DOHH2 (cell line): ENCODE measurements around the gene IQSEC1.

Experiments
- H3F3A ChIP-seq: fragments of 200-600 bp; sonication (generic), shearing (Covaris generic); 2 replicates; pipeline ENCODE4 v1.6.0; 2016; ENCODE audit warnings: antibody characterized with exemption, mild to moderate bottlenecking; ENCODE audit not compliant: control insufficient read depth, insufficient read depth
- H3K27ac ChIP-seq: fragments of 200-600 bp; sonication (generic); 2 replicates; pipeline ENCODE4 v1.5.1; 2014; ENCODE audit warnings: low read depth, mild to moderate bottlenecking, low read length, moderate library complexity
- H3K27me3 ChIP-seq: fragments of 200-600 bp; sonication (generic); 2 replicates; pipeline ENCODE4 v1.6.1; 2014; ENCODE audit warnings: mild to moderate bottlenecking, low read length, mixed read lengths; ENCODE audit not compliant: control insufficient read depth
- H3K36me3 ChIP-seq: fragments of 200-600 bp; sonication (generic); 2 replicates; pipeline ENCODE4 v1.6.1; 2014; ENCODE audit warnings: mild to moderate bottlenecking, low read length, moderate library complexity, mixed read lengths; ENCODE audit not compliant: control insufficient read depth
- H3K4me1 ChIP-seq: fragments of 200-600 bp; sonication (generic); 2 replicates; pipeline ENCODE4 v1.6.1; 2014; ENCODE audit warnings: mild to moderate bottlenecking, low read length, mixed read lengths; ENCODE audit not compliant: control insufficient read depth
- H3K4me2 ChIP-seq: fragments of 200-600 bp; sonication (generic); 2 replicates; pipeline ENCODE4 v1.6.0; 2014; ENCODE audit warnings: mild to moderate bottlenecking, low read length, moderate library complexity
- H3K4me3 ChIP-seq: fragments of 200-600 bp; sonication (generic); 2 replicates; pipeline ENCODE4 v1.5.1; 2014; ENCODE audit warnings: mild to moderate bottlenecking, low read length, mixed read lengths
- H3K79me2 ChIP-seq: fragments of 200-600 bp; sonication (generic); 2 replicates; pipeline ENCODE4 v1.6.1; 2014; ENCODE audit warnings: mild to moderate bottlenecking, low read length, mixed read lengths; ENCODE audit not compliant: control insufficient read depth
- H3K9me2 ChIP-seq: fragments of 200-600 bp; sonication (generic); replicated peaks from 2 replicates; pipeline ENCODE4 v1.6.1; 2014; ENCODE audit warnings: mild to moderate bottlenecking, low read length, mixed read lengths; ENCODE audit not compliant: control insufficient read depth
- H3K9me3 ChIP-seq: fragments of 200-600 bp; sonication (generic); 2 replicates; pipeline ENCODE4 v1.6.1; 2014; ENCODE audit warnings: antibody characterized with exemption, low read length, mixed read lengths; ENCODE audit not compliant: control insufficient read depth, insufficient read depth
- H4K20me1 ChIP-seq: fragments of 200-600 bp; sonication (generic); 2 replicates; pipeline ENCODE4 v1.6.0; 2014; ENCODE audit warnings: low read depth, mild to moderate bottlenecking, antibody characterized with exemption, low read length, moderate library complexity; ENCODE audit not compliant: control insufficient read depth, insufficient read depth
- EZH2phosphoT487 ChIP-seq: fragments of 200-600 bp; sonication (generic); IDR thresholded peaks from 2 replicates; pipeline ENCODE4 v1.6.1; 2017; ENCODE audit warnings: borderline replicate concordance, mild to moderate bottlenecking, antibody characterized with exemption, low read length, moderate library complexity, mixed read lengths
- TF ChIP-seq, protein P1 (sequence below): fragments of 200-600 bp; sonication (generic); IDR thresholded peaks from one replicate; pipeline ENCODE4 v1.5.1; 2014; ENCODE audit warnings: antibody characterized with exemption, mild to moderate bottlenecking, low read depth, low read length; ENCODE audit not compliant: poor library complexity, severe bottlenecking

Gene IQSEC1

GRCh38 chr3:13120928-13121552 is 47.8 kb upstream of the IQSEC1 start:
- no peaks in the 10 kb centered on the region for H4K20me1 ChIP-seq
- no peak overlapping the region for H3K4me2 ChIP-seq
- H3K9me3 ChIP-seq = no peaks in the 10 kb centered on the region
- peaks cover 3% of the 10 kb centered on the region; the same call in 1 of the 2 replicates for H3K27me3 ChIP-seq
- H3K36me3 ChIP-seq = no peaks in the 10 kb centered on the region
- no peaks in the 10 kb centered on the region for H3K9me2 ChIP-seq
- H3K4me1 ChIP-seq = no peaks in the 10 kb centered on the region
- H3K27ac ChIP-seq = no peak overlapping the region
- no peak overlapping the region for H3K4me3 ChIP-seq
- no peaks in the 10 kb centered on the region for H3K79me2 ChIP-seq
- TF ChIP-seq, protein P1, sequence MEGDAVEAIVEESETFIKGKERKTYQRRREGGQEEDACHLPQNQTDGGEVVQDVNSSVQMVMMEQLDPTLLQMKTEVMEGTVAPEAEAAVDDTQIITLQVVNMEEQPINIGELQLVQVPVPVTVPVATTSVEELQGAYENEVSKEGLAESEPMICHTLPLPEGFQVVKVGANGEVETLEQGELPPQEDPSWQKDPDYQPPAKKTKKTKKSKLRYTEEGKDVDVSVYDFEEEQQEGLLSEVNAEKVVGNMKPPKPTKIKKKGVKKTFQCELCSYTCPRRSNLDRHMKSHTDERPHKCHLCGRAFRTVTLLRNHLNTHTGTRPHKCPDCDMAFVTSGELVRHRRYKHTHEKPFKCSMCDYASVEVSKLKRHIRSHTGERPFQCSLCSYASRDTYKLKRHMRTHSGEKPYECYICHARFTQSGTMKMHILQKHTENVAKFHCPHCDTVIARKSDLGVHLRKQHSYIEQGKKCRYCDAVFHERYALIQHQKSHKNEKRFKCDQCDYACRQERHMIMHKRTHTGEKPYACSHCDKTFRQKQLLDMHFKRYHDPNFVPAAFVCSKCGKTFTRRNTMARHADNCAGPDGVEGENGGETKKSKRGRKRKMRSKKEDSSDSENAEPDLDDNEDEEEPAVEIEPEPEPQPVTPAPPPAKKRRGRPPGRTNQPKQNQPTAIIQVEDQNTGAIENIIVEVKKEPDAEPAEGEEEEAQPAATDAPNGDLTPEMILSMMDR = no peak
- TF ChIP-seq EZH2phosphoT487 = no peak
- no peaks in the 10 kb centered on the region for H3F3A ChIP-seq

- Histone ChIP-seq H3K4me2 (no peak overlapping the region), H4K20me1 (no peaks in the 10 kb centered on the region), H3K27ac (no peak overlapping the region), H3K9me3 (no peaks in the 10 kb centered on the region), H3K9me2 (no peaks in the 10 kb centered on the region), H3F3A (no peaks in the 10 kb centered on the region), H3K27me3 (peaks cover 3% of the 10 kb centered on the region; the same call in 1 of the 2 replicates), H3K36me3 (no peaks in the 10 kb centered on the region), H3K4me3 (no peak overlapping the region), H3K4me1 (no peaks in the 10 kb centered on the region), H3K79me2 (no peaks in the 10 kb centered on the region)
- no peak for TF ChIP-seq EZH2phosphoT487
- TF ChIP-seq, protein P1 = no peak
These were observed 47.2 kb upstream of the IQSEC1 start for GRCh38 chr3:13120289-13120927.

DNA sequence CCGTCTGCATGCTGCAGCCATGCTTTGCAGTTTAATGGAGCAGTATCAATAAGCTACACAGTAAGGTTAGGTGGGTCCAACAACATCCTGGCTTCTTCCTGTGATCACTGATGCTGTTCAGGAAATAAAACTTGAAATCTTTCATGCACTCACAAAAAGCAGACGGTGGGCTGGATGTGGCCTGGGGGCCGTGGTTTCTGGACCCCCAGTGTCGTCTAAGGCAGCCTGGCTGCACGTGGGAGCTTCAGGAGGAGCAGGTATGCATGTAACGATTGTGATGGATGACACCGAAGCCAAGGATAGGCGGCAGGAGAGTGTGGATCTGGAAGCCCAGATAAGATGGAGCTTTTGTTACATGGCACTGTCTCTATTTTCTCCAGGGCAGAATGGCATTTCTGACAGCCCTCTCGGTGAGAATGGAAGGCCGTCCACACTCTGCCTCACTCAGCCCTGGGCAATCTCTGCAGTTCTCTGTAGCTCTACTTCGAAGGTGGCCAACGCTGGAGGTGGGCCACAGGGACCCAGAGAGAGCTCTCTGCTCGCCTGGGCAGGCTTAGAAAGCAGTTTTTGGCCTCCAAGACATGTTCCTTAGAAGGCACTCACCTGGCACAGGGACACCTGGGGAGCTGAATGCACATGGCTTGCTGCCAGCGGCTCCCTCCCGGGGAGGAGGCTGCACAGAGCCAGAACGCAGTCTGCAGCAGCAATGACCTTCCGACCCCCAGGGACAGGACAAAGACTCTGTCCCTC is 46.4 kb upstream of the IQSEC1 start:
- Histone ChIP-seq H3K9me3 (no peaks in the 10 kb centered on the region), H3K27ac (no peak overlapping the region), H4K20me1 (no peaks in the 10 kb centered on the region), H3K4me3 (no peak overlapping the region), H3K9me2 (no peaks in the 10 kb centered on the region), H3K79me2 (no peaks in the 10 kb centered on the region), H3K27me3 (peaks cover 3% of the 10 kb centered on the region; the same call in 1 of the 2 replicates), H3F3A (no peaks in the 10 kb centered on the region), H3K4me1 (no peaks in the 10 kb centered on the region), H3K4me2 (no peak overlapping the region), H3K36me3 (no peaks in the 10 kb centered on the region)
- TF ChIP-seq EZH2phosphoT487 = no peak
- TF ChIP-seq, protein P1 = no peak
